ENCODE results near the gene CLEC20A. TPM values are rescaled to one million over a fixed set of nuclear protein-coding genes. Genes with fewer than 3 reads are reported as not detected.

CLEC20A gene
- total RNA-seq, 1 experiment from 2014 or later: not detected

DNA sequence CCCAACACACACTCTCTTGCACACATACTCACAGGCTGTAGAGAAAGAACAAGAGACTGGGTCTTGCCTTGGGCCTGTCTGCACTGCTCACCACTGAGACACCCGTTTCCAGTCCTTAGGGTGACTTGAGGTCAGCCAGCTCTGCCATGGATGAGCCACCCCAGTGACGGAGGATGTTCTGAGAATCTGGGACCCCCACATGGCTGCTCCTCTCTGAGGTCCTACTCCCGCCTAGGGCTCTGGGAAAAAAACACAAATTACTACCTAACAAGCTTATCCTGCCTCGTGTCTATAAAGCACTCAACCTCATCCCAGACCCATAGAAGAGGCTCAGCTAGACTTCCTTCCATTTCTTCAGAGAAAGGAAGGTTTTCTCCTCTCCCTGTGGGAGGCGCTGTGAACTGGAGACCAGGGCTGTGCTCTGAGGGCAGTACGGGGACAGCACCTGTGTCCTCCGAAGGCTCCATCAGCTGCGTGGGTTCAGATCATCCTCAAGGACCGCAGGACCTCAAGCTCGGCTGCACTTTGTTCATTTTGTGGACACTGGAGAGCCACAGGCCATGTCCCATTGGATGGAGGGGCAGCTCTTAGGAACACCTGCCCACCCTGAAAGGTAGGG lies 4.3 kb upstream of the CLEC20A start:
- Histone ChIP-seq H3K4me1 (replicated peaks; ENCODE audit: insufficient read depth) (no peaks in the 10 kb centered on the region), H2AFZ (no peak overlapping the region), H3K9me2 (ENCODE audit: insufficient read depth) (no peaks in the 10 kb centered on the region), H3K9me3 (ENCODE audit: insufficient read depth, low read depth) (no peaks in the 10 kb centered on the region), H3K36me3 (ENCODE audit: low read depth) (no peaks in the 10 kb centered on the region), H3K4me2 (no peak overlapping the region), H4K20me1 (ENCODE audit: insufficient read depth) (no peaks in the 10 kb centered on the region), H3K27ac (no peak overlapping the region), H3K4me3 (no peak overlapping the region), H3K79me2 (ENCODE audit: low read depth) (no peaks in the 10 kb centered on the region), H3K27me3 (ENCODE audit: insufficient read depth, low read depth) (no peaks in the 10 kb centered on the region), H3F3A (ENCODE audit: insufficient read depth, low read depth) (peaks cover 3% of the 10 kb centered on the region; the same call in 1 of the 2 replicates)
- no peak for DNase-seq
- POLR2A ChIA-PET (ENCODE audit: unreplicated experiment): no interaction called here
- CTCF ChIA-PET: interaction anchor here (0.6 to 1.4 kb wide), 3 partner anchors 27 to 409 kb away, joined by 3 to 9 read pairs (median 3); no protein-coding TSS in a partner anchor
- intact Hi-C loops (cut with micrococcal nuclease; ENCODE audit: unreplicated experiment): loop anchor here (10.0 kb wide), 1 partner anchor 556 kb away; no protein-coding TSS in a partner anchor
- BruUV-seq (replicated peaks): no TSS peak
- TF ChIP-seq CTCF (conservative IDR thresholded peaks at IDR 0.05) (no peak), EZH2 (IDR thresholded peaks at IDR 0.05; ENCODE audit: low read depth) (no peak)

- H3K27ac ChIP-seq: no peak overlapping the region
- no peaks in the 10 kb centered on the region for H3K9me2 ChIP-seq (ENCODE audit: insufficient read depth)
- no peak overlapping the region for H2AFZ ChIP-seq
- no peaks in the 10 kb centered on the region for H3K9me3 ChIP-seq (ENCODE audit: insufficient read depth, low read depth)
- no peak overlapping the region for H3K4me3 ChIP-seq
- no peak for TF ChIP-seq CTCF (conservative IDR thresholded peaks at IDR 0.05)
- TF ChIP-seq EZH2 (IDR thresholded peaks at IDR 0.05; ENCODE audit: low read depth): no peak
- BruUV-seq (replicated peaks): no TSS peak
- intact Hi-C loops (cut with micrococcal nuclease; ENCODE audit: unreplicated experiment): loop anchor here (10.0 kb wide), 1 partner anchor 555 kb away; no protein-coding TSS in a partner anchor
- H3K4me1 ChIP-seq (replicated peaks; ENCODE audit: insufficient read depth): no peaks in the 10 kb centered on the region
- peaks cover 3% of the 10 kb centered on the region; the same call in 1 of the 2 replicates for H3F3A ChIP-seq (ENCODE audit: insufficient read depth, low read depth)
- no peaks in the 10 kb centered on the region for H3K79me2 ChIP-seq (ENCODE audit: low read depth)
- no peak overlapping the region for H3K4me2 ChIP-seq
- no peaks in the 10 kb centered on the region for H3K27me3 ChIP-seq (ENCODE audit: insufficient read depth, low read depth)
- no peaks in the 10 kb centered on the region for H4K20me1 ChIP-seq (ENCODE audit: insufficient read depth)
- no peaks in the 10 kb centered on the region for H3K36me3 ChIP-seq (ENCODE audit: low read depth)
- POLR2A ChIA-PET (ENCODE audit: unreplicated experiment): no interaction called here
- DNase-seq: no peak
- CTCF ChIA-PET: interaction anchor here (0.6 to 1.1 kb wide), 2 partner anchors 26 to 408 kb away, joined by 3 read pairs; no protein-coding TSS in a partner anchor
Measured at GRCh38 chr1:178500091-178500770, 3.5 kb upstream of the CLEC20A start.

GRCh38 chr1:178498896-178499675 lies 2.3 kb upstream of the CLEC20A start:
- DNase-seq: no peak

More at GRCh38 chr1:178498896-178499675, 2.3 kb upstream of the CLEC20A start:
- H3K9me3 ChIP-seq (ENCODE audit: insufficient read depth, low read depth): no peaks in the 10 kb centered on the region
- no peaks in the 10 kb centered on the region for H3K9me2 ChIP-seq (ENCODE audit: insufficient read depth)
- BruUV-seq (replicated peaks): no TSS peak
- H3K27me3 ChIP-seq (ENCODE audit: insufficient read depth, low read depth): no peaks in the 10 kb centered on the region
- intact Hi-C loops (cut with micrococcal nuclease; ENCODE audit: unreplicated experiment): no loop called here
- H3K4me1 ChIP-seq (replicated peaks; ENCODE audit: insufficient read depth): no peaks in the 10 kb centered on the region
- no peaks in the 10 kb centered on the region for H3K79me2 ChIP-seq (ENCODE audit: low read depth)
- ChIA-PET CTCF (no interaction called here), POLR2A (ENCODE audit: unreplicated experiment) (no interaction called here)
- H3K36me3 ChIP-seq (ENCODE audit: low read depth): no peaks in the 10 kb centered on the region
- H3K4me3 ChIP-seq: no peak overlapping the region
- no peak overlapping the region for H2AFZ ChIP-seq
- peaks cover 3% of the 10 kb centered on the region; the same call in 1 of the 2 replicates for H3F3A ChIP-seq (ENCODE audit: insufficient read depth, low read depth)
- no peak overlapping the region for H3K4me2 ChIP-seq
- TF ChIP-seq CTCF (conservative IDR thresholded peaks at IDR 0.05) (no peak), EZH2 (IDR thresholded peaks at IDR 0.05; ENCODE audit: low read depth) (no peak)
- H3K27ac ChIP-seq: no peak overlapping the region
- H4K20me1 ChIP-seq (ENCODE audit: insufficient read depth): no peaks in the 10 kb centered on the region
